Measurements from ENCODE around the gene CTSZ. TPM values are rescaled to one million over a fixed set of nuclear protein-coding genes. Genes with fewer than 3 reads are reported as not detected.

The CTSZ gene
- total and polyA plus RNA-seq, 2 of the 4 experiments (the other 2 are of a cell fraction): 46.1 to 88.5 TPM

GRCh38 chr20:58987790-58988564 is 19.1 kb downstream of the CTSZ start:
- Histone ChIP-seq H3K23ac (ENCODE audit: low read depth, low read length) (0 out of 2 replicates have a peak overlapping the region, but pooled peaks have one; percentile 9), H4K91ac (ENCODE audit: insufficient read depth, low read depth, low read length) (no peak overlapping the region), H4K20me1 (ENCODE audit: insufficient read depth, low read length) (peaks cover 24% of the 10 kb centered on the region), H2BK20ac (ENCODE audit: low read depth, low read length) (no peak overlapping the region), H3K56ac (ENCODE audit: extremely low read depth, insufficient read depth, low read length) (no peak overlapping the region), H3K4me3 (ENCODE audit: insufficient read depth, low read depth, low read length) (no peak overlapping the region), H3K27me3 (ENCODE audit: control insufficient read depth, insufficient read depth, low read length) (no peaks in the 10 kb centered on the region), H3K4me2 (ENCODE audit: low read depth, low read length) (no peak overlapping the region), H2AFZ (replicated peaks; ENCODE audit: low read length, poor library complexity) (no peak overlapping the region), H3K9me1 (ENCODE audit: insufficient read depth, low read length) (peaks cover 19% of the 10 kb centered on the region), H4K8ac (ENCODE audit: low read depth in 2 of 2, low read length in 2 of 2) (no peak overlapping the region), H3K18ac (ENCODE audit: low read depth, low read length) (no peak overlapping the region), H2BK15ac (ENCODE audit: low read depth, low read length) (no peak overlapping the region), H3K9me3 (ENCODE audit: control insufficient read depth, insufficient read depth, low read length) (no peaks in the 10 kb centered on the region), H2AK5ac (ENCODE audit: low read depth, low read length) (no peak overlapping the region), H3K4ac (ENCODE audit: low read depth, low read length) (no peak overlapping the region), H4K5ac (ENCODE audit: low read depth, low read length) (no peak overlapping the region), H3K36me3 (ENCODE audit: control insufficient read depth, insufficient read depth, low read length) (peaks cover 45% of the 10 kb centered on the region), H2BK120ac (ENCODE audit: low read depth, low read length) (no peak overlapping the region), H3K27ac (ENCODE audit: insufficient read depth, low read length) (no peak overlapping the region), H3K9ac (ENCODE audit: low read depth, low read length) (no peak overlapping the region), H3K79me1 (ENCODE audit: low read depth in 1 of 2, low read length in 2 of 2) (peaks cover 27 to 65% of the 10 kb centered on the region in 2 experiments), H2AK9ac (replicated peaks; ENCODE audit: low read depth, low read length, poor library complexity) (no peak overlapping the region), H3K4me1 (ENCODE audit: control insufficient read depth, insufficient read depth, low read length) (peaks cover 3% of the 10 kb centered on the region; the same call in 1 of the 2 replicates), H2BK5ac (ENCODE audit: low read depth, low read length, poor library complexity, severe bottlenecking) (no peak overlapping the region), H3K14ac (replicated peaks; ENCODE audit: low read depth, low read length) (no peak overlapping the region)
- intact Hi-C loops (cut with micrococcal nuclease) (loop anchor here (5.0 kb wide), 1 partner anchor 39 kb away; no protein-coding TSS in a partner anchor), in situ Hi-C loops (cut with MboI; ENCODE audit: low sequenced_read_pairs) (no loop called here), dilution Hi-C loops (cut with HindIII; ENCODE audit: low sequenced_read_pairs, unreplicated experiment) (no loop called here)
- 87% methylated on average over 3 of the region's 9 CpGs; no CpG with 5 or more reads in 1 of the 2 experiments for WGBS, 2 experiments (ENCODE audit: extremely low coverage in 2 of 2, insufficient read length in 1 of 2)
- no TSS peak for BruUV-seq (replicated peaks)
- CTCF ChIA-PET: no interaction called here
- POLR2A ChIA-PET (ENCODE audit: unreplicated experiment): no interaction called here
- ATAC-seq (ENCODE audit: low read depth) (no peak), DNase-seq (no peak)
- no peak for TF ChIP-seq MAZ (IDR thresholded peaks at IDR 0.05; ENCODE audit: borderline replicate concordance, low read depth, low read length)
- no peak for TF ChIP-seq MAFK (IDR thresholded peaks at IDR 0.05; ENCODE audit: low read depth, low read length)
- no peak for TF ChIP-seq MXI1 (IDR thresholded peaks at IDR 0.05; ENCODE audit: borderline replicate concordance, low read depth, low read length)
- no peak for TF ChIP-seq RFX5 (IDR thresholded peaks at IDR 0.05; ENCODE audit: low read depth, low read length)
- no peak for TF ChIP-seq CHD1 (IDR thresholded peaks at IDR 0.05; ENCODE audit: low read depth, low read length)
- no peak for TF ChIP-seq POLR2A (IDR thresholded peaks at IDR 0.05; ENCODE audit: low read depth, low read length)
- no peak for TF ChIP-seq RAD21 (IDR thresholded peaks at IDR 0.05; ENCODE audit: low read length)
- no peak for TF ChIP-seq NFE2L2 (IDR thresholded peaks at IDR 0.05; ENCODE audit: low read depth, low read length)
- TF ChIP-seq ELK1 (IDR thresholded peaks at IDR 0.05; ENCODE audit: borderline replicate concordance, low read depth, low read length): no peak

All from IMR-90 (cell line).